ENCODE results near the gene PLEKHN1. TPM values are rescaled to one million over a fixed set of nuclear protein-coding genes. Genes with fewer than 3 reads are reported as not detected.
A peak's percentile ranks its signal among the peaks of the same experiment; 100 is the strongest.
"Not testable (repeated sequence)": the region's sequence is repeated elsewhere in the genome, so short reads cannot be mapped to it uniquely, and the experiment has no call there.

Gene PLEKHN1
- total RNA-seq, 1 donor from 2014 or later = not detected

- ATAC-seq (no peak), DNase-seq (ENCODE audit: missing footprints) (no peak)
- intact Hi-C loops (cut with DNase I) = no loop called here
Observed at GRCh38 chr1:967466-968343, 1.4 kb downstream of the PLEKHN1 start.

GRCh38 chr1:969260-969855, 3.1 kb downstream of the PLEKHN1 start:
- DNase-seq (ENCODE audit: missing footprints) (no peak), ATAC-seq (no peak)
- intact Hi-C loops (cut with DNase I) = no loop called here

GRCh38 chr1:970242-970972, 4.1 kb downstream of the PLEKHN1 start:
- DNase-seq (ENCODE audit: missing footprints) (no peak), ATAC-seq (no peak)
- intact Hi-C loops (cut with DNase I) = no loop called here

- ATAC-seq = no peak
- intact Hi-C loops (cut with DNase I) = no loop called here
- DNase-seq (ENCODE audit: missing footprints) = no peak
Observed at GRCh38 chr1:970973-971730, 4.9 kb downstream of the PLEKHN1 start.

GRCh38 chr1:971751-972506, 5.6 kb downstream of the PLEKHN1 start:
- intact Hi-C loops (cut with DNase I) = no loop called here
- DNase-seq (ENCODE audit: missing footprints) = peak; percentile 55

GRCh38 chr1:972726-973458, 6.6 kb downstream of the PLEKHN1 start:
- ATAC-seq = peak; percentile 20
- intact Hi-C loops (cut with DNase I) = no loop called here
- peak; percentile 64 for DNase-seq (ENCODE audit: missing footprints)

More at GRCh38 chr1:971751-972506, 5.6 kb downstream of the PLEKHN1 start:
- no peak for ATAC-seq

GRCh38 chr1:973459-974292, 7.4 kb downstream of the PLEKHN1 start:
- intact Hi-C loops (cut with DNase I) = no loop called here
- DNase-seq (ENCODE audit: missing footprints) (no peak), ATAC-seq (peak; percentile 11)

- no peak for ATAC-seq
- intact Hi-C loops (cut with DNase I) = no loop called here
Observed at GRCh38 chr1:974293-974640, 8.0 kb downstream of the PLEKHN1 start.

GRCh38 chr1:974687-975328, 8.5 kb downstream of the PLEKHN1 start:
- ATAC-seq = no peak

More at GRCh38 chr1:974293-974640, 8.0 kb downstream of the PLEKHN1 start:
- no peak for DNase-seq (ENCODE audit: missing footprints)

GRCh38 chr1:975365-975764, 9.1 kb downstream of the PLEKHN1 start:
- intact Hi-C loops (cut with DNase I) = no loop called here
- DNase-seq (ENCODE audit: missing footprints) = no peak
- no peak for ATAC-seq

More at GRCh38 chr1:974687-975328, 8.5 kb downstream of the PLEKHN1 start:
- intact Hi-C loops (cut with DNase I) = no loop called here
- DNase-seq (ENCODE audit: missing footprints) = no peak

- intact Hi-C loops (cut with DNase I) = no loop called here
- DNase-seq (ENCODE audit: missing footprints) (no peak), ATAC-seq (no peak)
Observed at GRCh38 chr1:975896-976683, 9.8 kb downstream of the PLEKHN1 start.

- intact Hi-C loops (cut with DNase I); ATAC-seq: not testable (repeated sequence)
- DNase-seq (ENCODE audit: missing footprints) = peak; percentile 69
Observed at GRCh38 chr1:976791-977190, 10.5 kb downstream of the PLEKHN1 start.

- ATAC-seq (no peak), DNase-seq (ENCODE audit: missing footprints) (peak; percentile 69)
- intact Hi-C loops (cut with DNase I) = no loop called here
Observed at GRCh38 chr1:978069-978834, 12.0 kb downstream of the PLEKHN1 start.

GRCh38 chr1:978835-979743, 12.8 kb downstream of the PLEKHN1 start:
- no peak for ATAC-seq
- intact Hi-C loops (cut with DNase I) = no loop called here
- peak; percentile 53 for DNase-seq (ENCODE audit: missing footprints)

All from Right ventricle myocardium inferior (tissue), 1 donor.